Neuronal stem cell (in vitro differentiated cells): ENCODE measurements around the gene PACSIN2.

Experiments
- DNase-seq: peaks from one replicate; pipeline ENCODE4 v3.0.0-alpha.2; 2013; ENCODE audit warnings: low spot score
- H2AFZ ChIP-seq: one replicate; pipeline ENCODE4 v1.6.1; 2013; ENCODE audit warnings: mild to moderate bottlenecking, low read length, inconsistent platforms
- H2AK5ac ChIP-seq: 2 replicates; pipeline ENCODE4 v1.6.1; 2013; ENCODE audit warnings: low read depth, mild to moderate bottlenecking, inconsistent platforms, low read length, moderate library complexity, mixed read lengths
- H2BK120ac ChIP-seq: 2 replicates; pipeline ENCODE4 v1.6.1; 2013; ENCODE audit warnings: low read depth, mild to moderate bottlenecking, inconsistent platforms, low read length, moderate library complexity, mixed read lengths
- H2BK12ac ChIP-seq: one replicate; pipeline ENCODE4 v1.6.1; 2013; ENCODE audit warnings: low read length, inconsistent platforms
- H2BK15ac ChIP-seq: 2 replicates; pipeline ENCODE4 v1.6.1; 2013; ENCODE audit warnings: mild to moderate bottlenecking, low read length, inconsistent platforms, mixed read lengths
- H2BK5ac ChIP-seq: one replicate; pipeline ENCODE4 v1.6.1; 2013; ENCODE audit warnings: inconsistent platforms, mild to moderate bottlenecking, low read length, moderate library complexity
- H3K14ac ChIP-seq: one replicate; pipeline ENCODE4 v1.6.1; 2013; ENCODE audit warnings: low read length, inconsistent platforms
- H3K18ac ChIP-seq: 2 replicates; pipeline ENCODE4 v1.6.1; 2013; ENCODE audit warnings: low read length, inconsistent platforms
- H3K23ac ChIP-seq: 2 replicates; pipeline ENCODE4 v1.6.1; 2013; ENCODE audit warnings: low read depth, mild to moderate bottlenecking, mixed read lengths, low read length, inconsistent platforms; ENCODE audit not compliant: poor library complexity
- H3K27ac ChIP-seq: replicated peaks from 3 replicates; pipeline ENCODE4 v1.5.1; 2013; ENCODE audit warnings: low read length, inconsistent platforms
- H3K27me3 ChIP-seq, 3 experiments: 2 replicates each; pipeline ENCODE4 v1.6.1; 2013; ENCODE audit warnings: low read length in 3 of 3, mild to moderate bottlenecking in 2 of 3, inconsistent platforms in 1 of 3, low read depth in 1 of 3, mixed read lengths in 1 of 3, moderate library complexity in 1 of 3; ENCODE audit not compliant: control insufficient read depth in 3 of 3, insufficient read depth in 3 of 3
- H3K36me3 ChIP-seq, 2 donors: replicated peaks in 1 of 2; 2 replicates each; pipeline ENCODE4 v1.6.1; 2013; ENCODE audit warnings: low read length in 2 of 2; ENCODE audit not compliant: control insufficient read depth in 2 of 2, insufficient read depth in 2 of 2
- H3K4ac ChIP-seq: 2 replicates; pipeline ENCODE4 v1.6.1; 2013; ENCODE audit warnings: inconsistent platforms, mild to moderate bottlenecking, low read length, moderate library complexity
- H3K4me1 ChIP-seq, 2 donors: 1 replicate in 1 of 2; 2 replicates in 1 of 2; pipeline ENCODE4 v1.6.1; 2013; ENCODE audit warnings: low read length in 2 of 2, low read depth in 1 of 2; ENCODE audit not compliant: control insufficient read depth in 2 of 2, insufficient read depth in 1 of 2
- H3K4me2 ChIP-seq: one replicate; pipeline ENCODE4 v1.6.1; 2013; ENCODE audit warnings: mild to moderate bottlenecking, low read length, inconsistent platforms; ENCODE audit not compliant: insufficient read depth, poor library complexity, severe bottlenecking
- H3K4me3 ChIP-seq, 2 donors: 2 replicates each; pipeline ENCODE4 v1.5.1; 2013; ENCODE audit warnings: low read length in 2 of 2, mild to moderate bottlenecking in 2 of 2, inconsistent platforms in 1 of 2, moderate library complexity in 1 of 2
- H3K79me1 ChIP-seq: one replicate; pipeline ENCODE4 v1.6.1; 2013; ENCODE audit warnings: low read depth, mild to moderate bottlenecking, inconsistent platforms, low read length, moderate library complexity
- H3K9ac ChIP-seq: one replicate; pipeline ENCODE4 v1.6.1; 2013; ENCODE audit warnings: mild to moderate bottlenecking, low read depth, low read length, inconsistent platforms; ENCODE audit not compliant: poor library complexity
- H3K9me3 ChIP-seq, 2 donors: replicated peaks in 1 of 2; 2 replicates each; pipeline versions ENCODE3 to v1.6.1; 2013; ENCODE audit warnings: low read length in 2 of 2, mild to moderate bottlenecking in 2 of 2, inconsistent platforms in 1 of 2, low read depth in 1 of 2, mixed read lengths in 1 of 2, moderate library complexity in 1 of 2; ENCODE audit not compliant: control insufficient read depth in 2 of 2, insufficient read depth in 1 of 2
- H4K8ac ChIP-seq: one replicate; pipeline ENCODE4 v1.6.1; 2013; ENCODE audit warnings: low read depth, mild to moderate bottlenecking, inconsistent platforms, low read length, moderate library complexity
- H4K91ac ChIP-seq: one replicate; pipeline ENCODE4 v1.6.1; 2013; ENCODE audit warnings: low read length, low read depth, mild to moderate bottlenecking, inconsistent platforms; ENCODE audit not compliant: poor library complexity
- WGBS, 2 donors: extraction: QIAGEN DNeasy Blood & Tissue Kit; methylation state at CpG; one replicate each; pipeline ENCODE4 v1.1.7; 2013; ENCODE audit warnings: missing lambda C conversion rate in 2 of 2, mixed read lengths in 1 of 2; ENCODE audit not compliant: insufficient read length in 2 of 2, insufficient replicate concordance in 1 of 2; ENCODE audit errors: extremely low coverage in 2 of 2; 5-methylcytosine and 5-hydroxymethylcytosine counted together

Gene PACSIN2

DNA sequence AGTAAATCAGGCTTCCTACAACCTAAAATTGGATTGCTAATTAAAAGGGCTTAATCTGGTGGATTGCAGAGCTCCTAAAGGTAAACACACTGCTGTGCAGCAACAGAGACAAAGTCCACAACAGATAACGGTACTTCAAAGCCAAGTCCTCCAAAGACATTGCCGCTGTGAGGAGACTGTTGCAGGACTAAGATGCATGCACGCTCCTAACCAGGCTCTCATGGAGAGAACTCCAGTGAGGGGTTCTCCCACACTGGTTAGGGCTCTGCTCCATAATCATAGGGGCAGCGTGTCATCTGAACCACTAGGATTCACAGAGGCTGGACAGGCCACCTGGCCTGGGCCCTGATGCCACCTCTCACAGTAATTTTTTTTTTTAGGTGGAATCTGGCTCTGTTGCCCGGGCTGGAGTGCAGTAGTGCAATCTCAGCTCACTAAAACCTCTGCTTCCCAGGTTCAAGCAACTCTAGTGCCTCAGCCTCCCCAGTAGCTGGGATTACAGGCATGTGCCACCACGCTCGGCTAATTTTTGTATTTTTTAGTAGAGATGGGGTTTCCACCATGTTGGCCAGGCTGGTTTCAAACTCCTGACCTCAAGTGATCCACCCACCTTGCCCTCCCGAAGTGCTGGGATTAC is 101.0 kb downstream of the PACSIN2 start:
- Histone ChIP-seq H2AFZ (no peak overlapping the region), H2BK15ac (no peak overlapping the region), H3K4me3 (no peak overlapping the region), H4K8ac (no peak overlapping the region), H2BK5ac (no peak overlapping the region), H3K9ac (no peak overlapping the region), H3K4me1 (peaks cover 3 to 13% of the 10 kb centered on the region in 2 donors), H3K79me1 (peaks cover 8% of the 10 kb centered on the region), H3K14ac (no peak overlapping the region), H4K91ac (no peak overlapping the region), H3K9me3 (no peaks in the 10 kb centered on the region), H3K23ac (no peak overlapping the region), H3K36me3 (peaks cover 1 to 34% of the 10 kb centered on the region in 2 donors), H3K4me2 (no peak overlapping the region), H2AK5ac (no peak overlapping the region), H3K27ac (no peak overlapping the region), H3K18ac (no peak overlapping the region), H2BK12ac (no peak overlapping the region), H2BK120ac (no peak overlapping the region), H3K27me3 (no peaks in the 10 kb centered on the region), H3K4ac (no peak overlapping the region)
- DNase-seq, result no peak
- WGBS, 2 donors, result no CpG with 5 or more reads among the region's 8 CpGs

DNA sequence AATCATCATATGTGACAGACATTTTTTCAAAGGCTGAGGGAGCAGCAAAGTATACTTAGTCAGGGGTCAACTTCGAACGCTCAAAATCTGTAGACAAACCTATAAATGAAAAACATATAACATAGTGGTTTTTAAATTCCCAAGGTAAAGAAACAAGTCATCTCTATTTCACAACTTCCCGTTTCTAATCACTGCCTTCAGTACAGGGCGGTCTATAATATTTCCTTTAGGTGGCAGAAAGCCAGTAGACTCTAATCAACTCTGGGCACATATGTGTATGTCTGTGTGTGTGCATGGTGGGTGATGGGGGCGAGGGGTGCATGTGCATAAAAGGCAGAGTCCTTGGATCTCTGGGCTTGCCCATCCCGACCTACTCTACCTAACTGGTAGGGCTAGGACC is 102.9 kb downstream of the PACSIN2 start:
- Histone ChIP-seq H3K4ac (no peak overlapping the region), H3K79me1 (peaks cover 8% of the 10 kb centered on the region), H3K9me3 (no peaks in the 10 kb centered on the region), H2AFZ (no peak overlapping the region), H2BK12ac (no peak overlapping the region), H3K27me3 (no peaks in the 10 kb centered on the region), H2BK15ac (no peak overlapping the region), H2BK120ac (no peak overlapping the region), H3K9ac (no peak overlapping the region), H3K23ac (no peak overlapping the region), H2AK5ac (no peak overlapping the region), H3K27ac (no peak overlapping the region), H3K14ac (no peak overlapping the region), H3K4me2 (no peak overlapping the region), H4K8ac (no peak overlapping the region), H3K4me3 (no peak overlapping the region), H3K4me1 (peaks cover 2 to 16% of the 10 kb centered on the region in 2 donors), H4K91ac (no peak overlapping the region), H3K36me3 (peaks cover 2 to 47% of the 10 kb centered on the region in 2 donors), H2BK5ac (no peak overlapping the region), H3K18ac (no peak overlapping the region)
- DNase-seq, result no peak
- WGBS, 2 donors, result no CpG with 5 or more reads among the region's 6 CpGs

DNA sequence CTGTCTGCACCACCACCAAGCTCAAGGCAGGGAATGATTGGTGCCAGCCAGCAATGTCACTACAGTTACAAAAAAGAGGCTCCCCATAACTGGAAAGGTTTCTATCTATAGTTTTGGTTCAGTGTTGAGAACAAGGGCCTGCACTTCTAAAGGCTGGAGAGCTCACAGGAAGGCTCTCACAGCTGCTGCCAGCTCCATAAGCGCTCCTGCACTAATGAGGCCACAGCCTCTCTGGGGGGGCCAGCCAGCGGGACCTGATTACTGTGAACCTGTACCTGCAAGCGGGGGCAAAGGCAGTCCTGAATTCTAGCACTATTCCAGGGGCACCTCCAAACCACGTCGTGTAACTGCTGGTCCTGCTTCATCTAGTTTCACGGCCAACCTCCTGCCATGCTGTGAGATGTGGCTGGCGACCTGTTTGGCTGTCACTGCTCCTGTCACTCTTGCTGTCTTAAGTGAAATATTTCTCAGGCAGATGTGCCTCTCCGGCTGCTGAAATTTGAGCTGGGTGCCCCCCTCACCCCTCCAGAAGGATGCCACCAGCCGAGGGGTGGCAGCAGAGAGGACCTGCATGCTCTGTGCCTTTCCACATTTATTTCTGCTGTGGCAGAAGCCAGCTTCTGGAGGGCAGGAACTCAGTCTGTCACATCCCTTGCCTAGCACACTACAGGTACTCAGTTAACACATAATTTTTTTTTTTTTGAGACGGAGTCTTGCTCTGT is 104.6 kb downstream of the PACSIN2 start:
- no peak overlapping the region for H2BK15ac ChIP-seq
- peaks cover 4% of the 10 kb centered on the region for H3K79me1 ChIP-seq
- no peak overlapping the region for H3K4me3 ChIP-seq
- H2BK12ac ChIP-seq, result no peak overlapping the region
- no peak overlapping the region for H2BK120ac ChIP-seq
- no peak overlapping the region for H4K8ac ChIP-seq
- no peak overlapping the region for H3K4me2 ChIP-seq
- no peak overlapping the region for H3K9ac ChIP-seq
- no peak overlapping the region for H2AFZ ChIP-seq
- no peak for DNase-seq
- no peak overlapping the region for H2BK5ac ChIP-seq
- no peak overlapping the region for H3K14ac ChIP-seq
- H3K4ac ChIP-seq, result no peak overlapping the region
- H3K36me3 ChIP-seq, result peaks cover 3 to 62% of the 10 kb centered on the region in 2 donors
- no peak overlapping the region for H3K18ac ChIP-seq
- H3K9me3 ChIP-seq, result no peaks in the 10 kb centered on the region
- no peak overlapping the region for H4K91ac ChIP-seq
- no peak overlapping the region for H3K27ac ChIP-seq
- no peaks in the 10 kb centered on the region for H3K27me3 ChIP-seq
- H2AK5ac ChIP-seq, result no peak overlapping the region
- H3K4me1 ChIP-seq, result peaks cover 0 to 12% of the 10 kb centered on the region in 2 donors
- WGBS, 2 donors, result no CpG with 5 or more reads among the region's 10 CpGs
- H3K23ac ChIP-seq, result no peak overlapping the region

DNA sequence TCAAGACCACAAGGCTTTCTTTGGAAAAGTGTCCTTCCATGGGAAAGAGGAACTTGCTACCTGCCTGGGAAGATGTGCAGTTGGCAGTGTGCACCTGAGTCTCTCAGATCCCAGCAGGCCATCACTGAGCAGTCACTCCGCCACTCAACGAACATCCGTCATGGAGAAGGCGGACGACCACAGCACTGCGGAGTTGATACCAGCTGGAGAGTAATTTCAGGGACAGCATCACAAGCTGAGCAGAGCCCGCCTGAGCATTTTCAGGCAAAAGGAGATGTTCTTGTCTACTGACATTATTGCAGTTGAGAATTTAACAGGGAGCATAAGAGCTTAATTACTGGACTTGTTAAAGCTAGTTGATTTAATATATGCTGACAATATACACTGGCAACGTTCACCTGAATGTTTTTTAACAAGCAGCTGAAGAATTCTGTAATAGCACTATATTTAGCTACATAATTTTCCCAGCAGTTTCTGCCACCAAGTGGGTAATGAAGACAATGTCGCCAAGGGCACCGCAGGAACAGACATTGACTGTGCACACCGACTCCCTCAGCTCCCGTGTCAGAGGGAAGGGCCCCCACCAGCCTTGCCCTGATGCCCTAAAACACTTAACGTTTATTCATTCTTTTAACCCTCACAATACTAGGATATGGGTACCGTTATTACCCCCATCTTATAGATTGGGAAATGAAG is 105.4 kb downstream of the PACSIN2 start:
- no CpG with 5 or more reads among the region's 14 CpGs for WGBS, 2 donors
- Histone ChIP-seq H2BK12ac (no peak overlapping the region), H3K9ac (no peak overlapping the region), H2BK120ac (no peak overlapping the region), H3K27me3 (no peaks in the 10 kb centered on the region), H3K27ac (no peak overlapping the region), H3K4me1 (peaks cover 0 to 19% of the 10 kb centered on the region in 2 donors), H2BK15ac (no peak overlapping the region), H2AFZ (no peak overlapping the region), H3K9me3 (no peaks in the 10 kb centered on the region), H2BK5ac (no peak overlapping the region), H3K23ac (no peak overlapping the region), H3K4me3 (no peak overlapping the region), H3K4ac (no peak overlapping the region), H2AK5ac (no peak overlapping the region), H3K14ac (no peak overlapping the region), H4K91ac (no peak overlapping the region), H3K18ac (no peak overlapping the region), H3K4me2 (no peak overlapping the region), H4K8ac (no peak overlapping the region), H3K79me1 (peaks cover 4% of the 10 kb centered on the region), H3K36me3 (peaks cover 3 to 62% of the 10 kb centered on the region in 2 donors)
- no peak for DNase-seq
